ENCODE results near the gene CRX. TPM values are rescaled to one million over a fixed set of nuclear protein-coding genes. Genes with fewer than 3 reads are reported as not detected.

The CRX gene
- total RNA-seq, 1 experiment from 2014 or later, result 0.13 TPM

- H3K23ac ChIP-seq (ENCODE audit: insufficient read length, low read depth, low read length), result no peak overlapping the region
- no peak overlapping the region for H3K4ac ChIP-seq (ENCODE audit: low read depth, low read length)
- no peak overlapping the region for H3K56ac ChIP-seq (ENCODE audit: insufficient read length, low read depth, low read length)
- H2BK120ac ChIP-seq (ENCODE audit: low read depth, low read length, poor library complexity, severe bottlenecking), result no peak overlapping the region
- no CpG with 5 or more reads among the region's 5 CpGs for WGBS (ENCODE audit: extremely low coverage, insufficient read length, low lambda C conversion rate)
- peaks cover 17 to 21% of the 10 kb centered on the region in 2 experiments for H3K4me1 Mint-ChIP-seq
- H3K14ac ChIP-seq (ENCODE audit: insufficient read depth, low read length), result no peak overlapping the region
- H3K18ac ChIP-seq (ENCODE audit: insufficient read length, low read depth, low read length), result no peak overlapping the region
- H3K27ac Mint-ChIP-seq, result no peak overlapping the region
- H3K4me2 ChIP-seq (ENCODE audit: insufficient read depth, insufficient read length, low read length), result no peak overlapping the region
- H3K9me3 ChIP-seq (ENCODE audit: control insufficient read depth, low read depth, low read length), result no peaks in the 10 kb centered on the region
- no peak overlapping the region for H4K91ac ChIP-seq (ENCODE audit: insufficient read length, low read depth, low read length)
- no peak overlapping the region for H2BK12ac ChIP-seq (ENCODE audit: insufficient read length, low read depth, low read length)
- no peak overlapping the region for H4K8ac ChIP-seq (replicated peaks; ENCODE audit: insufficient read length, low read depth, low read length)
- H2BK15ac ChIP-seq (ENCODE audit: low read depth, low read length), result no peak overlapping the region
- TF ChIP-seq CTCF (conservative IDR thresholded peaks at IDR 0.05), result no peak
- H3K27me3 Mint-ChIP-seq (ENCODE audit: low read depth), result no peaks in the 10 kb centered on the region
- H4K5ac ChIP-seq (ENCODE audit: insufficient read length, low read depth, low read length), result no peak overlapping the region
- no peak for DNase-seq
- no peaks in the 10 kb centered on the region for H3K23me2 ChIP-seq (ENCODE audit: insufficient read length, low read depth, low read length, poor library complexity, severe bottlenecking)
- H2BK20ac ChIP-seq (ENCODE audit: low read depth, low read length, poor library complexity, severe bottlenecking), result no peak overlapping the region
- no peaks in the 10 kb centered on the region for H3K79me1 ChIP-seq (ENCODE audit: insufficient read depth, low read depth, low read length, poor library complexity, severe bottlenecking)
- no peaks in the 10 kb centered on the region for H3K27me3 ChIP-seq (ENCODE audit: insufficient read depth, low read length)
- no peak overlapping the region for H2BK5ac ChIP-seq (ENCODE audit: insufficient read length, low read length)
- no peak overlapping the region for H3K4me3 Mint-ChIP-seq
- no peak overlapping the region for H2AK5ac ChIP-seq (ENCODE audit: insufficient read length, low read length)
- no peaks in the 10 kb centered on the region for H3K4me1 ChIP-seq (ENCODE audit: insufficient read depth, low read length)
- H3K9me3 Mint-ChIP-seq, result no peaks in the 10 kb centered on the region; a peak in 2 of 5 replicates
- H3K79me2 ChIP-seq (ENCODE audit: insufficient read depth, low read length), result no peaks in the 10 kb centered on the region
- no peak overlapping the region for H3K27ac ChIP-seq (ENCODE audit: insufficient read length, low read depth, low read length)
- peaks cover 0 to 3% (median 0%) of the 10 kb centered on the region in 3 experiments; a peak in 1 of 7 replicates for H3K36me3 Mint-ChIP-seq (ENCODE audit: insufficient read depth in 1 of 3, low read depth in 3 of 3)
- no peaks in the 10 kb centered on the region for H4K20me1 ChIP-seq (ENCODE audit: control insufficient read depth, insufficient read depth, insufficient read length)
- no peak overlapping the region for H3T11ph ChIP-seq (ENCODE audit: low read length)
- H2AFZ ChIP-seq (ENCODE audit: low read length), result no peak overlapping the region
- H3K9ac ChIP-seq (ENCODE audit: extremely low read depth, insufficient read length, low read length), result no peak overlapping the region
Observed at GRCh38 chr19:47861630-47862029, 39.9 kb downstream of the CRX start.
